ENCODE measurements around the gene PRKN. TPM values are rescaled to one million over a fixed set of nuclear protein-coding genes. Genes with fewer than 3 reads are reported as not detected.

The PRKN gene
- total RNA-seq, 2 donors from 2014 or later: 6.7 to 8.2 TPM

GRCh38 chr6:161354276-161354840 is 1373.2 kb downstream of the PRKN start:
- H3K4me1 ChIP-seq: no peaks in the 10 kb centered on the region
- TF ChIP-seq CTCF (IDR thresholded peaks at IDR 0.05) (no peak), POLR2A (IDR thresholded peaks at IDR 0.05) (no peak)
- H3K27me3 ChIP-seq: no peaks in the 10 kb centered on the region
- 92% methylated on average over 12 of the region's 12 CpGs for WGBS, 2 donors
- no peak overlapping the region for H3K4me3 ChIP-seq
- ATAC-seq (no peak), DNase-seq (no peak)
- intact Hi-C loops (cut with DNase I): no loop called here
- no peak overlapping the region for H3K27ac ChIP-seq
- H3K9me3 ChIP-seq: no peaks in the 10 kb centered on the region
- H3K36me3 ChIP-seq (replicated peaks in 1 of 2; ENCODE audit: insufficient read depth in 1 of 2, low read depth in 2 of 2): no peaks in the 10 kb centered on the region

GRCh38 chr6:161353208-161353613 is 1374.4 kb downstream of the PRKN start:
- H3K27me3 ChIP-seq: no peaks in the 10 kb centered on the region

GRCh38 chr6:161351858-161352257 is 1375.7 kb downstream of the PRKN start:
- TF ChIP-seq CTCF (IDR thresholded peaks at IDR 0.05) (no peak), POLR2A (IDR thresholded peaks at IDR 0.05) (no peak)
- DNase-seq: no peak
- Histone ChIP-seq H3K4me3 (no peak overlapping the region), H3K27me3 (no peaks in the 10 kb centered on the region), H3K9me3 (no peaks in the 10 kb centered on the region), H3K36me3 (replicated peaks in 1 of 2; ENCODE audit: insufficient read depth in 1 of 2, low read depth in 2 of 2) (no peaks in the 10 kb centered on the region), H3K4me1 (no peaks in the 10 kb centered on the region), H3K27ac (no peak overlapping the region)
- intact Hi-C loops (cut with DNase I): no loop called here
- no peak for ATAC-seq
- 57 to 72% methylated on average over 5 of the region's 5 CpGs for whole genome bisulfite sequencing, 2 donors

More at GRCh38 chr6:161353208-161353613, 1374.4 kb downstream of the PRKN start:
- Histone ChIP-seq H3K36me3 (replicated peaks in 1 of 2; ENCODE audit: insufficient read depth in 1 of 2, low read depth in 2 of 2) (no peaks in the 10 kb centered on the region), H3K27ac (no peak overlapping the region), H3K4me1 (no peaks in the 10 kb centered on the region), H3K9me3 (no peaks in the 10 kb centered on the region), H3K4me3 (no peak overlapping the region)
- DNase-seq (peak in 1 of 4 donors; percentile 26), ATAC-seq (no peak)
- WGBS, 2 donors: 58 to 61% methylated on average over 11 of the region's 11 CpGs
- no peak for TF ChIP-seq POLR2A (IDR thresholded peaks at IDR 0.05)
- TF ChIP-seq CTCF (IDR thresholded peaks at IDR 0.05): peak in 2 of 7 experiments; percentile 14 to 23
- intact Hi-C loops (cut with DNase I): no loop called here

GRCh38 chr6:161349886-161350285 is 1377.7 kb downstream of the PRKN start:
- Histone ChIP-seq H3K4me3 (no peak overlapping the region), H3K27ac (no peak overlapping the region), H3K27me3 (no peaks in the 10 kb centered on the region), H3K4me1 (no peaks in the 10 kb centered on the region), H3K36me3 (replicated peaks in 1 of 2; ENCODE audit: insufficient read depth in 1 of 2, low read depth in 2 of 2) (no peaks in the 10 kb centered on the region), H3K9me3 (no peaks in the 10 kb centered on the region)
- intact Hi-C loops (cut with DNase I): no loop called here
- ATAC-seq: no peak
- no peak for TF ChIP-seq CTCF (IDR thresholded peaks at IDR 0.05)
- no peak for TF ChIP-seq POLR2A (IDR thresholded peaks at IDR 0.05)
- DNase-seq: no peak
- WGBS, 2 donors: 88 to 94% methylated on average over 19 of the region's 19 CpGs

GRCh38 chr6:161348628-161348994 is 1379.0 kb downstream of the PRKN start:
- Histone ChIP-seq H3K36me3 (replicated peaks in 1 of 2; ENCODE audit: insufficient read depth in 1 of 2, low read depth in 2 of 2) (no peaks in the 10 kb centered on the region), H3K4me3 (no peak overlapping the region), H3K27ac (no peak overlapping the region), H3K27me3 (no peaks in the 10 kb centered on the region), H3K4me1 (no peaks in the 10 kb centered on the region), H3K9me3 (no peaks in the 10 kb centered on the region)
- no peak for TF ChIP-seq POLR2A (IDR thresholded peaks at IDR 0.05)
- no peak for TF ChIP-seq CTCF (IDR thresholded peaks at IDR 0.05)
- DNase-seq: no peak
- 93 to 97% methylated on average over 5 of the region's 5 CpGs for WGBS, 2 donors
- no peak for ATAC-seq
- intact Hi-C loops (cut with DNase I): no loop called here
